Activated effector memory CD4-positive, alpha-beta T cell treated with anti-CD3 and anti-CD28 coated beads, Interleukin-2, amount 50 U/mL, for 16 hours (primary cell): ENCODE data around the gene FKBP14.
"Not testable (repeated sequence)": the region's sequence is repeated elsewhere in the genome, so short reads cannot be mapped to it uniquely, and the experiment has no call there.

Experiments
- DNase-seq: peaks from one replicate; pipeline ENCODE4 v3.0.0-alpha.2; 2020

FKBP14 gene

GRCh38 chr7:29989257-29989995 lies 37.1 kb downstream of the FKBP14 start, which contains the start of gene SCRN1:
Gene SCRN1, minus strand, starts transcription at chr7:29989801. Its CDS starts 20,734 bp downstream, at chr7:29969067.
- DNase-seq, result peak; percentile 64

- DNase-seq, result peak; percentile 65
These were observed 37.9 kb downstream of the FKBP14 start for GRCh38 chr7:29988424-29989256.

GRCh38 chr7:29987811-29988317 lies 38.6 kb downstream of the FKBP14 start:
- no peak for DNase-seq

- DNase-seq, result no peak
These were observed 39.4 kb downstream of the FKBP14 start for GRCh38 chr7:29987083-29987482.

- DNase-seq, result no peak
These were observed 46.4 kb downstream of the FKBP14 start for GRCh38 chr7:29980151-29980550.

- no peak for DNase-seq
These were observed 48.4 kb downstream of the FKBP14 start for GRCh38 chr7:29977886-29978651.

- DNase-seq, result no peak
These were observed 49.7 kb downstream of the FKBP14 start for GRCh38 chr7:29976673-29977415.

- DNase-seq, result no peak
These were observed 50.2 kb downstream of the FKBP14 start for GRCh38 chr7:29976266-29976665.

GRCh38 chr7:29975561-29975960 lies 50.9 kb downstream of the FKBP14 start:
- no peak for DNase-seq

- DNase-seq, result no peak
These were observed 52.2 kb downstream of the FKBP14 start for GRCh38 chr7:29974286-29974685.

- no peak for DNase-seq
These were observed 54.2 kb downstream of the FKBP14 start for GRCh38 chr7:29972315-29972669.

- no peak for DNase-seq
These were observed 54.8 kb downstream of the FKBP14 start for GRCh38 chr7:29971566-29972314.

- DNase-seq, result no peak
These were observed 56.3 kb downstream of the FKBP14 start for GRCh38 chr7:29970158-29970557.

- no peak for DNase-seq
These were observed 56.8 kb downstream of the FKBP14 start for GRCh38 chr7:29969738-29970137.

- DNase-seq, result no peak
These were observed 57.7 kb downstream of the FKBP14 start for GRCh38 chr7:29968683-29969395.

- DNase-seq, result no peak
These were observed 61.5 kb downstream of the FKBP14 start for GRCh38 chr7:29965030-29965429.

- DNase-seq, result no peak
These were observed 64.5 kb downstream of the FKBP14 start for GRCh38 chr7:29962035-29962434.

- DNase-seq, result not testable (repeated sequence)
These were observed 64.9 kb downstream of the FKBP14 start for GRCh38 chr7:29961611-29962010.
